H1 (cell line): Measurements from ENCODE around the gene IRS1. TPM values are rescaled to one million over a fixed set of nuclear protein-coding genes. Genes with fewer than 3 reads are reported as not detected.

Source experiments
- CTCF ChIA-PET: fragments of 300-600 bp; sonication (Branson Sonifier 250); formaldehyde crosslinking; loops from one replicate; lab custom pipeline; 2021; ENCODE audit not compliant: partially characterized antibody; lab: Charles Lee
- POLR2A ChIA-PET: fragments of 300-600 bp; sonication (Branson Sonifier 250); formaldehyde crosslinking; loops from one replicate; lab custom pipeline; 2021; ENCODE audit warnings: inconsistent platforms; ENCODE audit not compliant: partially characterized antibody; lab: Charles Lee
- DNase-seq, 2 experiments: peaks; one replicate each; pipeline versions ENCODE4 v3.0.0 to v3.0.0-alpha.2; 2010 to 2022; ENCODE audit warnings: low spot score in 2 of 2, low read depth in 1 of 2, mixed read lengths in 1 of 2
- FAIRE-seq: peaks from 2 replicates; lab custom pipeline; 2011; peaks lifted over from hg19 to GRCh38; lab: Jason Lieb, UNC
- H2AFZ ChIP-seq: 2 replicates; pipeline ENCODE4 v1.8.1; 2012; ENCODE audit warnings: low read length, inconsistent platforms
- H2AK5ac ChIP-seq: 2 replicates; pipeline ENCODE4 v1.6.1; 2013; ENCODE audit warnings: low read depth, low read length
- H2BK120ac ChIP-seq: replicated peaks from 2 replicates; pipeline ENCODE3; 2013; ENCODE audit warnings: low read depth, low read length, inconsistent platforms
- H2BK12ac ChIP-seq: 2 replicates; pipeline ENCODE4 v1.6.1; 2013; ENCODE audit warnings: low read depth, low read length
- H2BK15ac ChIP-seq: 2 replicates; pipeline ENCODE4 v1.6.1; 2013; ENCODE audit warnings: low read length
- H2BK20ac ChIP-seq: 2 replicates; pipeline ENCODE4 v1.6.1; 2013; ENCODE audit warnings: low read length
- H2BK5ac ChIP-seq: 2 replicates; pipeline ENCODE4 v1.6.1; 2013; ENCODE audit warnings: low read depth, low read length
- H3K14ac ChIP-seq: 2 replicates; pipeline ENCODE4 v1.6.1; 2013; ENCODE audit warnings: inconsistent platforms; ENCODE audit not compliant: insufficient read length
- H3K18ac ChIP-seq: 2 replicates; pipeline ENCODE4 v1.6.1; 2013; ENCODE audit warnings: low read length; ENCODE audit errors: extremely low read depth
- H3K23ac ChIP-seq: 2 replicates; pipeline ENCODE4 v1.6.1; 2013; ENCODE audit warnings: inconsistent platforms; ENCODE audit not compliant: insufficient read length
- H3K23me2 ChIP-seq: 2 replicates; pipeline ENCODE4 v1.6.1; 2013; ENCODE audit warnings: low read depth, low read length
- H3K27ac ChIP-seq: 2 replicates; pipeline ENCODE4 v1.6.1; 2011; ENCODE audit warnings: low read depth, low read length, inconsistent platforms
- H3K27me3 ChIP-seq, 4 experiments: replicated peaks in 1 of 4; 1 replicate in 1 of 4; 2 replicates in 3 of 4; pipeline versions ENCODE4 v1.6.1 to v1.8.1; 2011 to 2013; ENCODE audit warnings: low read length in 3 of 4, mild to moderate bottlenecking in 3 of 4, inconsistent platforms in 2 of 4, mixed read lengths in 2 of 4, moderate library complexity in 1 of 4; ENCODE audit not compliant: control insufficient read depth in 3 of 4, insufficient read depth in 3 of 4; ENCODE audit errors: extremely low read depth in 1 of 4
- H3K36me3 ChIP-seq, 4 experiments: 2 replicates each; pipeline versions ENCODE4 v1.6.1 to v1.8.1; 2011 to 2013; ENCODE audit warnings: mild to moderate bottlenecking in 4 of 4, low read length in 3 of 4, moderate library complexity in 2 of 4, control low read depth in 1 of 4, inconsistent platforms in 1 of 4; ENCODE audit not compliant: insufficient read depth in 4 of 4, control insufficient read depth in 2 of 4
- H3K4ac ChIP-seq: replicated peaks from 2 replicates; pipeline ENCODE3; 2013; ENCODE audit warnings: low read length, low read depth, mixed read lengths, inconsistent platforms; ENCODE audit not compliant: insufficient read length
- H3K4me1 ChIP-seq, 4 experiments: replicated peaks in 1 of 4; 1 replicate in 1 of 4; 2 replicates in 3 of 4; pipeline versions ENCODE4 v1.6.1 to v1.8.1; 2011 to 2013; ENCODE audit warnings: low read length in 3 of 4, inconsistent platforms in 2 of 4, mixed read lengths in 1 of 4; ENCODE audit not compliant: insufficient read depth in 4 of 4, control insufficient read depth in 3 of 4
- H3K4me2 ChIP-seq, 2 experiments: 2 replicates each; pipeline versions ENCODE4 v1.6.1 to v1.8.1; 2011 to 2013; ENCODE audit warnings: low read depth in 2 of 2, low read length in 2 of 2, control low read depth in 1 of 2, inconsistent platforms in 1 of 2, mild to moderate bottlenecking in 1 of 2; ENCODE audit not compliant: insufficient read depth in 1 of 2
- H3K4me3 ChIP-seq, 4 experiments: fragments of 200-600, 300-600 bp in 1 of 4; sonication (generic), shearing (Covaris generic), sonication (Bioruptor Twin) in 1 of 4; 2 replicates each; pipeline versions ENCODE4 v1.5.1 to v1.8.1; 2011 to 2016; ENCODE audit warnings: low read length in 4 of 4, low read depth in 3 of 4, control low read depth in 2 of 4, inconsistent platforms in 2 of 4, mild to moderate bottlenecking in 2 of 4, mixed read lengths in 1 of 4, moderate library complexity in 1 of 4; ENCODE audit not compliant: insufficient read depth in 2 of 4; ENCODE audit errors: extremely low read depth in 1 of 4
- H3K56ac ChIP-seq: replicated peaks from 2 replicates; pipeline ENCODE3; 2013; ENCODE audit warnings: low read depth, mild to moderate bottlenecking, mixed read lengths, low read length, inconsistent platforms; ENCODE audit not compliant: insufficient read length
- H3K79me1 ChIP-seq: 2 replicates; pipeline ENCODE4 v1.6.1; 2013; ENCODE audit warnings: low read depth, low read length, control low read depth
- H3K79me2 ChIP-seq, 2 experiments: 2 replicates each; pipeline versions ENCODE4 v1.6.1 to v1.8.1; 2012 to 2013; ENCODE audit warnings: low read length in 2 of 2, mild to moderate bottlenecking in 2 of 2, inconsistent platforms in 1 of 2; ENCODE audit not compliant: insufficient read depth in 2 of 2, control insufficient read depth in 1 of 2
- H3K9ac ChIP-seq, 4 experiments: replicated peaks in 1 of 4; 1 replicate in 1 of 4; 2 replicates in 3 of 4; pipeline versions ENCODE4 v1.6.1 to v1.8.1; 2011 to 2013; ENCODE audit warnings: low read depth in 3 of 4, low read length in 3 of 4, control low read depth in 2 of 4, mild to moderate bottlenecking in 2 of 4, moderate library complexity in 2 of 4, inconsistent platforms in 1 of 4; ENCODE audit errors: extremely low read depth in 1 of 4
- H3K9me3 ChIP-seq, 2 experiments: 2 replicates each; pipeline versions ENCODE4 v1.6.1 to v1.8.1; 2012 to 2013; ENCODE audit warnings: mild to moderate bottlenecking in 2 of 2, moderate library complexity in 2 of 2, control low read depth in 1 of 2, inconsistent platforms in 1 of 2, low read depth in 1 of 2, low read length in 1 of 2, mixed read lengths in 1 of 2; ENCODE audit not compliant: insufficient read depth in 2 of 2
- H4K20me1 ChIP-seq, 2 experiments: replicated peaks in 1 of 2; 2 replicates each; pipeline versions ENCODE3 to v1.8.1; 2011 to 2013; ENCODE audit warnings: inconsistent platforms in 2 of 2, low read length in 2 of 2, mild to moderate bottlenecking in 1 of 2; ENCODE audit not compliant: insufficient read depth in 2 of 2, control insufficient read depth in 1 of 2
- H4K5ac ChIP-seq: 2 replicates; pipeline ENCODE4 v1.6.1; 2013; ENCODE audit warnings: low read length, low read depth, mixed read lengths, inconsistent platforms; ENCODE audit not compliant: insufficient read length
- H4K8ac ChIP-seq: 2 replicates; pipeline ENCODE4 v1.8.0; 2013; ENCODE audit warnings: mild to moderate bottlenecking, moderate library complexity, low read length, inconsistent platforms; ENCODE audit not compliant: insufficient read depth; ENCODE audit errors: extremely low read depth
- H4K91ac ChIP-seq: replicated peaks from 2 replicates; pipeline ENCODE3; 2013; ENCODE audit warnings: low read length, mixed read lengths, inconsistent platforms; ENCODE audit not compliant: insufficient read length
- CREB1 ChIP-seq: IDR thresholded peaks from 2 replicates; pipeline ENCODE4 v1.6.1; 2012; ENCODE audit warnings: inconsistent platforms
- FOSL1 ChIP-seq: IDR thresholded peaks from 2 replicates; pipeline ENCODE4 v1.6.1; 2011; ENCODE audit warnings: mild to moderate bottlenecking, low read depth, low read length, moderate library complexity; ENCODE audit not compliant: insufficient read depth
- HDAC2 ChIP-seq, 2 experiments: fragments of 300-600 bp in 1 of 2; sonication (generic) in 1 of 2; IDR thresholded peaks; 2 replicates each; pipeline ENCODE4 v1.6.1; 2011 to 2012; ENCODE audit warnings: low read depth in 2 of 2, low read length in 2 of 2, mild to moderate bottlenecking in 2 of 2, moderate library complexity in 2 of 2, borderline replicate concordance in 1 of 2, inconsistent platforms in 1 of 2
- JUN ChIP-seq: IDR thresholded peaks from 2 replicates; pipeline ENCODE4 v1.6.1; 2011; ENCODE audit warnings: low read depth, mild to moderate bottlenecking, improper control_type of control experiment, low read length
- MAFK ChIP-seq: IDR thresholded peaks from 2 replicates; pipeline ENCODE4 v1.6.1; 2012; ENCODE audit warnings: low read depth, mild to moderate bottlenecking, improper control_type of control experiment, low read length
- SIX5 ChIP-seq: IDR thresholded peaks from 2 replicates; pipeline ENCODE4 v1.6.1; 2011; ENCODE audit warnings: mild to moderate bottlenecking, low read depth, low read length
- YY1 ChIP-seq: IDR thresholded peaks from 2 replicates; pipeline ENCODE4 v1.6.1; 2011; ENCODE audit warnings: low read depth, mild to moderate bottlenecking, low read length
- WGBS, 2 experiments: shearing (Covaris generic) in 1 of 2; methylation state at CpG; one replicate each; pipeline versions ENCODE4 v1.1.6 to v1.1.7; 2013 to 2015; ENCODE audit warnings: low lambda C conversion rate in 2 of 2, mixed read lengths in 2 of 2, inconsistent platforms in 1 of 2, low coverage in 1 of 2, missing lambda C conversion rate in 1 of 2; ENCODE audit not compliant: insufficient replicate concordance in 2 of 2, insufficient coverage in 1 of 2, insufficient read length in 1 of 2; ENCODE audit errors: extremely low coverage in 1 of 2, missing lambda C conversion rate in 1 of 2; 5-methylcytosine and 5-hydroxymethylcytosine counted together
- polyA plus RNA-seq, 7 experiments: library from polyadenylated mRNA; depleted of rRNA in 3 of 7; stranded (reverse) in 5 of 7; unstranded in 2 of 7; fragments of >200 nt in 5 of 7; fragments of 200-250 nt in 2 of 7; gene quantifications; 1 replicate in 5 of 7; 2 replicates in 1 of 7; 4 replicates in 1 of 7; pipeline versions ENCODE4 v1.2.1 to v1.2.3, GENCODE V29; 2011 to 2013; ENCODE audit warnings: missing spikeins in 2 of 7, mixed read lengths in 2 of 7
- total RNA-seq: library from RNA; stranded (reverse); fragmentation: NEBNext Ultra II Directional; extraction: Animal tissue kit (Norgen Biotek cat#: 25700); gene quantifications from 2 replicates; pipeline ENCODE4 v1.2.1, GENCODE V29; 2021
- TF ChIP-seq, protein P1 (sequence below), 3 experiments: IDR thresholded peaks; 1 replicate in 2 of 3; 2 replicates in 1 of 3; pipeline versions ENCODE4 v1.5.1 to v1.6.1; 2011; ENCODE audit warnings: low read length in 3 of 3, mild to moderate bottlenecking in 3 of 3, inconsistent platforms in 2 of 3, low read depth in 1 of 3, moderate library complexity in 1 of 3; ENCODE audit not compliant: insufficient read depth in 1 of 3; ENCODE audit errors: control extremely low read depth in 1 of 3
- TF ChIP-seq, protein P2 (sequence below): IDR thresholded peaks from 2 replicates; pipeline ENCODE4 v1.6.1; 2012; ENCODE audit warnings: inconsistent platforms

The IRS1 gene
- total and polyA plus RNA-seq, 2 of the 8 experiments (the other 6 are each of a cell fraction or from before 2014, with no cell fraction given): 9.1 to 26.9 TPM

DNA sequence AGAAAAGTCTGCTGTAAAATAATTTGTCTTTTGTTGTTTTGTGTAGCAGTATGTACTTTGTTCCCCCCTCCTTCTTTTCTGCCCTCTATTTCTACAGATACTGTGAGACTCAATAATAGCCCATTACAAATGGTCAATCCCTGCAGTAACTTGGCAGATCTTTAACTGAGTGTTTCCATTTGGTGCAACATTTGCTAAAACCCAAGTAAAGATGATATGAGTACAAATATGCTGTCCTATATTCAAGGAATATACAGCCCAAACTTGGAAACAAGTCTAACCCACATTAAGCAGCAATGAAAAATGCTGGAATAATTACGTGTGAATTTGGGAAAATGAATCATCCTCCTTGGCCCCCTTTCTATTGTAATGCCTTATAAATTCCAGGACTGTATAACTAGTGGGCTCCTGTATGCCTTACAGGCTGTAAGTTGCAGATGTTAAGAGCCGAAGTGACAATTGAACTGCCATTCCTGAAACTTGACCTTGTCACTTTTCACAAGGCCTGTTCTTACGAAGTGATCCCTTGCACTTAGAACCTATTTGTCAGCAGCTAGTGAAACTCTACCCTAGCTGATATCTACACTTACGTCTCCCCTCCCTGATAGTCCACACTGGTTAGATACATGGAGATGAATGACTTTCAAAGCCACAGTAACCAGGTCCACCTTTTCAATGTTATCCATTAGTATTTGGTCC lies 104.9 kb downstream of the IRS1 start:
- no peak overlapping the region for H2AFZ ChIP-seq
- H4K8ac ChIP-seq: no peak overlapping the region
- ChIA-PET POLR2A (no interaction called here), CTCF (no interaction called here)
- no peak overlapping the region for H3K23ac ChIP-seq
- no peak overlapping the region for H3K4ac ChIP-seq
- TF ChIP-seq, protein P1, sequence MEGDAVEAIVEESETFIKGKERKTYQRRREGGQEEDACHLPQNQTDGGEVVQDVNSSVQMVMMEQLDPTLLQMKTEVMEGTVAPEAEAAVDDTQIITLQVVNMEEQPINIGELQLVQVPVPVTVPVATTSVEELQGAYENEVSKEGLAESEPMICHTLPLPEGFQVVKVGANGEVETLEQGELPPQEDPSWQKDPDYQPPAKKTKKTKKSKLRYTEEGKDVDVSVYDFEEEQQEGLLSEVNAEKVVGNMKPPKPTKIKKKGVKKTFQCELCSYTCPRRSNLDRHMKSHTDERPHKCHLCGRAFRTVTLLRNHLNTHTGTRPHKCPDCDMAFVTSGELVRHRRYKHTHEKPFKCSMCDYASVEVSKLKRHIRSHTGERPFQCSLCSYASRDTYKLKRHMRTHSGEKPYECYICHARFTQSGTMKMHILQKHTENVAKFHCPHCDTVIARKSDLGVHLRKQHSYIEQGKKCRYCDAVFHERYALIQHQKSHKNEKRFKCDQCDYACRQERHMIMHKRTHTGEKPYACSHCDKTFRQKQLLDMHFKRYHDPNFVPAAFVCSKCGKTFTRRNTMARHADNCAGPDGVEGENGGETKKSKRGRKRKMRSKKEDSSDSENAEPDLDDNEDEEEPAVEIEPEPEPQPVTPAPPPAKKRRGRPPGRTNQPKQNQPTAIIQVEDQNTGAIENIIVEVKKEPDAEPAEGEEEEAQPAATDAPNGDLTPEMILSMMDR (IDR thresholded peaks at IDR 0.05; ENCODE audit: control extremely low read depth in 1 of 3, insufficient read depth in 1 of 3, low read depth in 1 of 3, low read length in 3 of 3): no peak
- TF ChIP-seq SIX5 (no peak), FOSL1 (no peak), MAFK (no peak), JUN (no peak), YY1 (no peak), CREB1 (no peak), HDAC2 (IDR thresholded peaks at IDR 0.05; ENCODE audit: borderline replicate concordance in 1 of 2, low read depth in 2 of 2, low read length in 2 of 2) (no peak)
- TF ChIP-seq, protein P2, sequence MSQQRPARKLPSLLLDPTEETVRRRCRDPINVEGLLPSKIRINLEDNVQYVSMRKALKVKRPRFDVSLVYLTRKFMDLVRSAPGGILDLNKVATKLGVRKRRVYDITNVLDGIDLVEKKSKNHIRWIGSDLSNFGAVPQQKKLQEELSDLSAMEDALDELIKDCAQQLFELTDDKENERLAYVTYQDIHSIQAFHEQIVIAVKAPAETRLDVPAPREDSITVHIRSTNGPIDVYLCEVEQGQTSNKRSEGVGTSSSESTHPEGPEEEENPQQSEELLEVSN: no peak
- H3K56ac ChIP-seq: no peak overlapping the region
- no peak overlapping the region for H3K14ac ChIP-seq
- no peak overlapping the region for H3K9ac ChIP-seq
- no peak for FAIRE-seq
- no peak overlapping the region for H3K27ac ChIP-seq
- H3K79me2 ChIP-seq: no peaks in the 10 kb centered on the region
- H3K27me3 ChIP-seq: no peaks in the 10 kb centered on the region
- no peaks in the 10 kb centered on the region; the same call in 1 of the 2 replicates for H3K23me2 ChIP-seq
- 0 out of 2 replicates have a peak overlapping the region, but pooled peaks have one; percentile 64 for H2BK12ac ChIP-seq
- H3K9me3 ChIP-seq: no peaks in the 10 kb centered on the region
- no peak overlapping the region for H2BK120ac ChIP-seq
- no peaks in the 10 kb centered on the region for H4K20me1 ChIP-seq
- H3K4me3 ChIP-seq: no peak overlapping the region
- H2BK5ac ChIP-seq: no peak overlapping the region
- DNase-seq: no peak
- H2BK20ac ChIP-seq: peak overlapping the region; percentile 29; the same call in 1 of the 2 replicates
- peak overlapping the region; percentile 39 for H4K91ac ChIP-seq
- H3K4me2 ChIP-seq: no peak overlapping the region
- H3K18ac ChIP-seq: no peak overlapping the region
- H2AK5ac ChIP-seq: no peak overlapping the region
- H3K36me3 ChIP-seq: no peaks in the 10 kb centered on the region
- 89% methylated on average over 4 of the region's 4 CpGs; no CpG with 5 or more reads in 1 of the 2 experiments for WGBS, 2 experiments
- no peak overlapping the region for H4K5ac ChIP-seq
- no peak overlapping the region for H2BK15ac ChIP-seq
- peaks cover 0 to 5% (median 1%) of the 10 kb centered on the region in 4 experiments; a peak in 2 of 7 replicates for H3K4me1 ChIP-seq
- H3K79me1 ChIP-seq: no peaks in the 10 kb centered on the region
